NCI-H446 treated with DMSO at 0.1 percent for 48 hours (cell line): Measurements from ENCODE around the gene PDYN.

Experiments used
- DNase-seq: peaks from one replicate; lab custom pipeline; 2025; lab: John Stamatoyannopoulos, UW

PDYN gene

GRCh38 chr20:1934721-1935573 is 58.9 kb downstream of the PDYN start:
- no peak for DNase-seq

- peak; percentile 88 for DNase-seq
Measured at GRCh38 chr20:1934156-1934555, 59.7 kb downstream of the PDYN start.

- peak; percentile 97 for DNase-seq
Measured at GRCh38 chr20:1933465-1933870, 60.4 kb downstream of the PDYN start.

GRCh38 chr20:1932971-1933370 is 60.9 kb downstream of the PDYN start:
- DNase-seq: no peak

GRCh38 chr20:1931830-1932229 is 62.0 kb downstream of the PDYN start:
- DNase-seq: no peak

- no peak for DNase-seq
Measured at GRCh38 chr20:1930165-1930564, 63.7 kb downstream of the PDYN start.

GRCh38 chr20:1929460-1929859 is 64.4 kb downstream of the PDYN start:
- DNase-seq: no peak

GRCh38 chr20:1928782-1929181 is 65.1 kb downstream of the PDYN start:
- DNase-seq: no peak
